Measurements from ENCODE around the gene MAK.

DNA sequence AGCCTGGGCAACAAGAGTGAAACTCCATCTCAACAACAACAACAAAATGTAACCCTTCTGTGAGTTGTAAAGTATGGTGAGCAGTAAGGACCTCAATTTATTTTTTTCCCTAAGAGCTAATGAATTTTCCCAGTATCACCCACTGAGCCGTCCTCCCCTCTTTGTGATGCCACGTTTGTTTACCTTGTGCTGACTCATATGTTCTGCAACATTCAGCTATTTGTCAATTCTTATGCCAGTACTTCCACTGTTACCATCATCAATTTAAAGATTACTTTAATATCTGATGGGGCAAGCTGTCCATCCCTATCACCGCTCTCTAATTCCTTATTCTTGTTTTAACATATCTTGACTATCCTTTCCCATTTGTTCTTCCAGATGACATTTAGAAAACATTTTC lies 37.5 kb downstream of the MAK start:
- TF ChIP-seq POLR2A (IDR thresholded peaks at IDR 0.05), result no peak
- TF ChIP-seq, protein P1, sequence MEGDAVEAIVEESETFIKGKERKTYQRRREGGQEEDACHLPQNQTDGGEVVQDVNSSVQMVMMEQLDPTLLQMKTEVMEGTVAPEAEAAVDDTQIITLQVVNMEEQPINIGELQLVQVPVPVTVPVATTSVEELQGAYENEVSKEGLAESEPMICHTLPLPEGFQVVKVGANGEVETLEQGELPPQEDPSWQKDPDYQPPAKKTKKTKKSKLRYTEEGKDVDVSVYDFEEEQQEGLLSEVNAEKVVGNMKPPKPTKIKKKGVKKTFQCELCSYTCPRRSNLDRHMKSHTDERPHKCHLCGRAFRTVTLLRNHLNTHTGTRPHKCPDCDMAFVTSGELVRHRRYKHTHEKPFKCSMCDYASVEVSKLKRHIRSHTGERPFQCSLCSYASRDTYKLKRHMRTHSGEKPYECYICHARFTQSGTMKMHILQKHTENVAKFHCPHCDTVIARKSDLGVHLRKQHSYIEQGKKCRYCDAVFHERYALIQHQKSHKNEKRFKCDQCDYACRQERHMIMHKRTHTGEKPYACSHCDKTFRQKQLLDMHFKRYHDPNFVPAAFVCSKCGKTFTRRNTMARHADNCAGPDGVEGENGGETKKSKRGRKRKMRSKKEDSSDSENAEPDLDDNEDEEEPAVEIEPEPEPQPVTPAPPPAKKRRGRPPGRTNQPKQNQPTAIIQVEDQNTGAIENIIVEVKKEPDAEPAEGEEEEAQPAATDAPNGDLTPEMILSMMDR (IDR thresholded peaks at IDR 0.05), result no peak

Data from tibial nerve (tissue), 3 donors.